GM13976 (cell line): ENCODE data around the gene GJB4.

ENCODE experiments used
- DNase-seq: peaks from one replicate; pipeline ENCODE4 v3.0.0; 2012; ENCODE audit warnings: low spot score
- in situ Hi-C: fragments of 300-500 bp; cut with MboI; formaldehyde crosslinking; loops from one replicate; pipeline ENCODE4 v1.12.0; 2022; ENCODE audit warnings: low sequenced_read_pairs, mixed read lengths, inconsistent platforms; ENCODE audit not compliant: unreplicated experiment
- TF ChIP-seq, protein P1 (sequence below): IDR thresholded peaks from 2 replicates; pipeline ENCODE4 v1.5.1; 2012; ENCODE audit warnings: borderline replicate concordance, mild to moderate bottlenecking; ENCODE audit not compliant: insufficient read depth; ENCODE audit errors: extremely low read depth, missing control alignments, control extremely low read depth

The GJB4 gene

GRCh38 chr1:34794790-34795180 is 35.2 kb downstream of the GJB4 start:
- in situ Hi-C loops = no loop called here
- no peak for DNase-seq
- TF ChIP-seq, protein P1, sequence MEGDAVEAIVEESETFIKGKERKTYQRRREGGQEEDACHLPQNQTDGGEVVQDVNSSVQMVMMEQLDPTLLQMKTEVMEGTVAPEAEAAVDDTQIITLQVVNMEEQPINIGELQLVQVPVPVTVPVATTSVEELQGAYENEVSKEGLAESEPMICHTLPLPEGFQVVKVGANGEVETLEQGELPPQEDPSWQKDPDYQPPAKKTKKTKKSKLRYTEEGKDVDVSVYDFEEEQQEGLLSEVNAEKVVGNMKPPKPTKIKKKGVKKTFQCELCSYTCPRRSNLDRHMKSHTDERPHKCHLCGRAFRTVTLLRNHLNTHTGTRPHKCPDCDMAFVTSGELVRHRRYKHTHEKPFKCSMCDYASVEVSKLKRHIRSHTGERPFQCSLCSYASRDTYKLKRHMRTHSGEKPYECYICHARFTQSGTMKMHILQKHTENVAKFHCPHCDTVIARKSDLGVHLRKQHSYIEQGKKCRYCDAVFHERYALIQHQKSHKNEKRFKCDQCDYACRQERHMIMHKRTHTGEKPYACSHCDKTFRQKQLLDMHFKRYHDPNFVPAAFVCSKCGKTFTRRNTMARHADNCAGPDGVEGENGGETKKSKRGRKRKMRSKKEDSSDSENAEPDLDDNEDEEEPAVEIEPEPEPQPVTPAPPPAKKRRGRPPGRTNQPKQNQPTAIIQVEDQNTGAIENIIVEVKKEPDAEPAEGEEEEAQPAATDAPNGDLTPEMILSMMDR = no peak

DNA sequence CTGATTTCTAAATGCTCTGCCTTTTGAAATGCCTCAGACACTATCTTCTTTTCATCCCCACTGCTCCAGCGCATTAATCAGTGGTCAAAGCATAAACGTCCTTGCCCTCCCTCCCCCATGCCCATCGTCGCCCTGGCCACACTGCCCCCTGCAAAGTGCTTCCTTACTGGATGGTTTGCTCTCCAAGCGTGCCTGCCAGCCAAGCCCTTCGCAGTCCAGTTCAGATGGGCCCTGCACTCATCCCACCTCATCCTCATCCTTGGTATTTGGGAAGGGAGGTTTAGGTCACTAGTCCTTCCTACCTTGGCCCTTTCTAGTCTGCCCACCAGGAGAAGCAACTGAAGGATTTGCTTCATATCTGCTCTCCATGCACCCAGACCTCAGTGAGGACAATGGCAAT is 36.4 kb downstream of the GJB4 start:
- TF ChIP-seq, protein P1 = no peak
- DNase-seq = no peak
- in situ Hi-C loops = no loop called here

- in situ Hi-C loops = no loop called here
- no peak for DNase-seq
Measured at GRCh38 chr1:34796990-34797389, 37.5 kb downstream of the GJB4 start.

GRCh38 chr1:34800214-34800613 is 40.7 kb downstream of the GJB4 start:
- in situ Hi-C loops = no loop called here
- no peak for DNase-seq
- TF ChIP-seq, protein P1 = no peak

More at GRCh38 chr1:34796990-34797389, 37.5 kb downstream of the GJB4 start:
- TF ChIP-seq, protein P1 = no peak

DNA sequence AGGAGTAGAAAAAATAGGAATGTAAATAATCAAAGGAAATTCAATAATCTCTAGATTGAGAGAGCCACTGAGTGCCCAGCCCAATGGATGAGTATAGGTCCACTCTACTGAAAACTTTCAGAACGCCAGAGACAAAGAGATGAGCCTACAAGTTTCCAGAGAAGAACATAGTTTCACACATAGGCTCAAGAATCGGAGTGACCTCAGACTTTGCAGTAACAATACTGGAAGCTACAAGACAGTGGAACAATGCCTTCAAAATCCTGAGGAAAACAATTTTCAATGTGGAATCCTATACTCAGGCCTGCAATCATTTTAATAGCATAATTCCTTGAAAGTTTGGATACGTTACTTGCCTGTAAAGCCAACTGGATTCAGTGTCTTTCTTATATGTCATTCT is 44.2 kb downstream of the GJB4 start:
- in situ Hi-C loops = no loop called here

GRCh38 chr1:34806396-34806795 is 46.9 kb downstream of the GJB4 start:
- DNase-seq = no peak
- in situ Hi-C loops = no loop called here
- TF ChIP-seq, protein P1 = no peak

More for the DNA sequence above, 44.2 kb downstream of the GJB4 start:
- TF ChIP-seq, protein P1 = no peak
- DNase-seq = no peak
